Cardiac muscle cell (in vitro differentiated cells and primary cell): Measurements from ENCODE around the gene CUEDC1. TPM values are rescaled to one million over a fixed set of nuclear protein-coding genes. Genes with fewer than 3 reads are reported as not detected.

Experiments used
- DNase-seq, 2 donors: peaks; one replicate each; pipeline versions ENCODE4 v3.0.0 to v3.0.0-alpha.2; 2010 to 2017; ENCODE audit warnings: low read depth in 1 of 2, low spot score in 1 of 2
- H3K27ac ChIP-seq: fragments of 200-600 bp; sonication (generic); 2 replicates; pipeline ENCODE4 v1.5.1; 2016
- H3K27me3 ChIP-seq: fragments of 200-600 bp; sonication (generic); 2 replicates; pipeline ENCODE4 v1.6.0; 2016; ENCODE audit warnings: control low read depth
- H3K36me3 ChIP-seq: fragments of 200-600 bp; sonication (generic); 2 replicates; pipeline ENCODE4 v1.5.1; 2016; ENCODE audit warnings: control low read depth
- H3K4me1 ChIP-seq: fragments of 200-600 bp; sonication (generic); 2 replicates; pipeline ENCODE4 v1.8.1; 2017; ENCODE audit warnings: low read depth, mild to moderate bottlenecking, mixed run types
- H3K4me3 ChIP-seq: fragments of 200-600 bp; sonication (generic); 2 replicates; pipeline ENCODE4 v1.5.1; 2016; ENCODE audit warnings: mild to moderate bottlenecking
- H3K9me3 ChIP-seq: fragments of 200-600 bp; sonication (generic); 2 replicates; pipeline ENCODE4 v1.5.1; 2017; ENCODE audit warnings: low read depth, mild to moderate bottlenecking, control low read depth
- CTCF ChIP-seq: IDR thresholded peaks from 2 replicates; pipeline ENCODE4 v1.5.1; 2012; ENCODE audit warnings: low read depth, mild to moderate bottlenecking, low read length
- polyA plus RNA-seq: library from polyadenylated mRNA; unstranded; fragments of >200 nt; fragmentation: Nextera tagmentation; extraction: Ambion mirVana; gene quantifications from 2 replicates; pipeline ENCODE4 v1.2.1, GENCODE V29; 2016
- total RNA-seq: library from RNA; depleted of rRNA; stranded (reverse); fragments of >200 nt; gene quantifications from 2 replicates; pipeline ENCODE4 v1.2.3, GENCODE V29; 2016

The CUEDC1 gene
- total and polyA plus RNA-seq, 2 experiments from 2014 or later, result 10.9 to 18.3 TPM

DNA sequence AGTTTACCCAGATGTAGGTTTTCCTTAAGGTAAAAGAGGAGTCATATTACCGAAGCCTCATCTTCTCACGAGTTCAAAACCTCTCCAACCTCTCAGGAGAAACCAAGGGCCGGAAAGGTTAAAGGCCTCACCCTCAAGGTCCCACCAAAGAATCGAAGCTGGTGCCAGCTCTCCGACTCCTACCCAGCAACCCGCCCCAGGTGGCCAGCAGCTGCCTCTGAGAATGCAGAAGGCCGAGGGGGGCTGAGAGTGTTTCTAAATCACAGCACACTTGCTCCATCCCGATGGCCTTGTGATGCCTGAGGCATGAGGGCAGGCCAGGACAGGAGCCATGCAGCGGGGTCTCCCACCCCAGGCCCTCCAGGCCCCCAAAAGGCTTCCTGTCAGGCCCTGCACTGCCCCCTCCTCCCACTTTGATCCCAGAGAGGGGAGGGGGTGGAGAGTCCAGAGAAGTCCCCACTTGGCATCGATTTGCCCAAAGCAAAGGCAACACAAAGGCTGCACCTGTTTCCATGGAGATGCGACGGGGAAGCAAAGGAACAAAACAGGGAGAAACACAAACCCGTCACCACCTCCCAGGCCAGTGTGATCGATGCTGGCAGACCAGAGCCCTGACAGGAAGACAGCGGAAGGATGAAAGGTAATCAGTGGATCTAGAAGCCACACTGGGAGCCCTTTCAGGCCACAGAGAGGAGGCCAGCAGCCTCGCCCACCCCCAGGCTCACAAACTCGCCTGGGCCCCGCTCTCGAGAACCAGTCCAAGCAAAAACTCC lies 39.0 kb downstream of the CUEDC1 start:
- Histone ChIP-seq H3K27me3 (no peaks in the 10 kb centered on the region), H3K4me3 (no peak overlapping the region), H3K27ac (peak overlapping the region; percentile 33), H3K36me3 (no peaks in the 10 kb centered on the region), H3K9me3 (no peaks in the 10 kb centered on the region), H3K4me1 (peaks cover 24% of the 10 kb centered on the region)
- no peak for DNase-seq
- no peak for TF ChIP-seq CTCF

DNA sequence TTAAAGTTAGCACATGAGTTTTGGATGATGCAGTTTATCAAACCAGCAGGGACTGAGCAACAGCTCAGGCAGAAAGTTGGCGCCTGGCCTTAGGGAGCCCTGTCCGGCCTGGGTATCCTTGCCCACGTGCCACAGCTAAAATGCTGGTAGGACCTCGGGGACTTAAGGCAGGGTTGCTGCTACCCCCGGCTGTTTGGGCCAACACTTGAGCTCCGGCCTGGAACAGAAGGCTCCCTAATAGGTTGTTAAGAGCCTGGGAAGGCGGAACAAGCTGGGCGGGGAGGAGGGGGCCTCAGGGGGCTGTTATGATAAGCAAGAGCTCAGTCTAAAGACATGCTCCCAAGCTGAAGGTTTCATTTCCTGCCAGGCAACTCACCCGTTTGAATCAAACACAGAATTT lies 39.7 kb downstream of the CUEDC1 start:
- DNase-seq, result peak in 1 of 2 donors; percentile 38
- Histone ChIP-seq H3K27ac (peak overlapping the region; percentile 33), H3K27me3 (no peaks in the 10 kb centered on the region), H3K4me3 (no peak overlapping the region), H3K9me3 (no peaks in the 10 kb centered on the region), H3K36me3 (no peaks in the 10 kb centered on the region), H3K4me1 (peaks cover 24% of the 10 kb centered on the region)
- TF ChIP-seq CTCF, result no peak

GRCh38 chr17:57914273-57915142 lies 40.7 kb downstream of the CUEDC1 start:
- Histone ChIP-seq H3K36me3 (no peaks in the 10 kb centered on the region), H3K9me3 (no peaks in the 10 kb centered on the region), H3K4me1 (peaks cover 24% of the 10 kb centered on the region), H3K27ac (no peak overlapping the region), H3K27me3 (no peaks in the 10 kb centered on the region), H3K4me3 (no peak overlapping the region)
- DNase-seq, result no peak
- no peak for TF ChIP-seq CTCF

GRCh38 chr17:57913575-57914272 lies 41.5 kb downstream of the CUEDC1 start:
- Histone ChIP-seq H3K4me1 (peaks cover 24% of the 10 kb centered on the region), H3K9me3 (no peaks in the 10 kb centered on the region), H3K4me3 (no peak overlapping the region), H3K27me3 (no peaks in the 10 kb centered on the region), H3K27ac (no peak overlapping the region), H3K36me3 (no peaks in the 10 kb centered on the region)
- no peak for TF ChIP-seq CTCF
- peak in 1 of 2 donors; percentile 23 for DNase-seq

GRCh38 chr17:57911834-57912673 lies 43.2 kb downstream of the CUEDC1 start:
- peaks cover 19% of the 10 kb centered on the region for H3K4me1 ChIP-seq
- TF ChIP-seq CTCF, result no peak
- no peaks in the 10 kb centered on the region for H3K9me3 ChIP-seq
- peak in 1 of 2 donors; percentile 63 for DNase-seq
- H3K27me3 ChIP-seq, result no peaks in the 10 kb centered on the region
- H3K27ac ChIP-seq, result no peak overlapping the region
- no peaks in the 10 kb centered on the region for H3K36me3 ChIP-seq
- no peak overlapping the region for H3K4me3 ChIP-seq
